ENCODE results near the gene SAT1.
"Not testable (repeated sequence)": the region's sequence is repeated elsewhere in the genome, so short reads cannot be mapped to it uniquely, and the experiment has no call there.

SAT1 gene

GRCh38 chrX:23759821-23760220 is 23.2 kb upstream of the SAT1 start:
- TF ChIP-seq, protein P1, sequence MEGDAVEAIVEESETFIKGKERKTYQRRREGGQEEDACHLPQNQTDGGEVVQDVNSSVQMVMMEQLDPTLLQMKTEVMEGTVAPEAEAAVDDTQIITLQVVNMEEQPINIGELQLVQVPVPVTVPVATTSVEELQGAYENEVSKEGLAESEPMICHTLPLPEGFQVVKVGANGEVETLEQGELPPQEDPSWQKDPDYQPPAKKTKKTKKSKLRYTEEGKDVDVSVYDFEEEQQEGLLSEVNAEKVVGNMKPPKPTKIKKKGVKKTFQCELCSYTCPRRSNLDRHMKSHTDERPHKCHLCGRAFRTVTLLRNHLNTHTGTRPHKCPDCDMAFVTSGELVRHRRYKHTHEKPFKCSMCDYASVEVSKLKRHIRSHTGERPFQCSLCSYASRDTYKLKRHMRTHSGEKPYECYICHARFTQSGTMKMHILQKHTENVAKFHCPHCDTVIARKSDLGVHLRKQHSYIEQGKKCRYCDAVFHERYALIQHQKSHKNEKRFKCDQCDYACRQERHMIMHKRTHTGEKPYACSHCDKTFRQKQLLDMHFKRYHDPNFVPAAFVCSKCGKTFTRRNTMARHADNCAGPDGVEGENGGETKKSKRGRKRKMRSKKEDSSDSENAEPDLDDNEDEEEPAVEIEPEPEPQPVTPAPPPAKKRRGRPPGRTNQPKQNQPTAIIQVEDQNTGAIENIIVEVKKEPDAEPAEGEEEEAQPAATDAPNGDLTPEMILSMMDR (IDR thresholded peaks at IDR 0.05; ENCODE audit: borderline replicate concordance, control extremely low read depth, extremely low read depth, insufficient read depth, missing control alignments), result no peak
- in situ Hi-C loops (cut with MboI; ENCODE audit: low sequenced_read_pairs, unreplicated experiment), result no loop called here
- no peak for DNase-seq (ENCODE audit: low spot score)

DNA sequence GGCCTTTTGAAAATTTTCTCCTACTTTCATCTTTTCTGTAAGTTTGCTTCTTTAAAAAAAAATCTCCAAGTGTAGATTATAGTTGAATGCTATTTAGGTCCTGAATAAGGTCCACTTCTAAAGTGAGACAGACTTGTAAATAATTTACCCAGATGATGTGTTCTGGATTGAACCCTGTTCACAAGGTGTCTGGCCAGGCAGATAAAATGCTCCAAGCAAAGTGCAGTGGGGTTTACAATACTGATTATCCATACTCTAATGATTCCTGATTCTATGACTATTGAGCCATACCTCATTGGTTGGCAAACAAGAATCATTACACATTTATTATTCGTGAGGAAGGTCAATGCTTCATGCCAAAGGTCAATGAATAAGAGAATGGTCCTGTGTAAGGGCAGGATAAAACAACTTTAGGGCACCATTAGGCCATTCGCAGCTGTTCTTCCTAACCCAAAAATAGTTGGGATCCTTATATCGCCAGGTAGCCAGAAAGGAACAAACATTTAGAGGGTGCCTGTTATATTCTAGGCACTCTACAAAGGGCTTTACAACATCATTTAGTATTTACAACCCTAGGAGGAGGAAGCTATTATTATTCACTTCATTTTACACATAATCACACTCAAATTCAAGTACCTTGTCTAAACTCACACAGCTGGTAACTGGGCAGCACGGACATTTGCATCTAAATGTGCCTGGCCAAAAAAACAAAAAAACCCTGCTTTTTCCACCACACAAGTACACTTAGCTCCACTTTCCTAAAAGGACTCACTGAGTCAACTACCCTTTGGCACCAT is 18.6 kb upstream of the SAT1 start:
- no peak for DNase-seq (ENCODE audit: low spot score)
- in situ Hi-C loops (cut with MboI; ENCODE audit: low sequenced_read_pairs, unreplicated experiment), result no loop called here
- TF ChIP-seq, protein P1 (IDR thresholded peaks at IDR 0.05; ENCODE audit: borderline replicate concordance, control extremely low read depth, extremely low read depth, insufficient read depth, missing control alignments), result no peak

GRCh38 chrX:23765449-23765848 is 17.5 kb upstream of the SAT1 start:
- in situ Hi-C loops (cut with MboI; ENCODE audit: low sequenced_read_pairs, unreplicated experiment), result no loop called here
- TF ChIP-seq, protein P1 (IDR thresholded peaks at IDR 0.05; ENCODE audit: borderline replicate concordance, control extremely low read depth, extremely low read depth, insufficient read depth, missing control alignments), result no peak
- no peak for DNase-seq (ENCODE audit: low spot score)

DNA sequence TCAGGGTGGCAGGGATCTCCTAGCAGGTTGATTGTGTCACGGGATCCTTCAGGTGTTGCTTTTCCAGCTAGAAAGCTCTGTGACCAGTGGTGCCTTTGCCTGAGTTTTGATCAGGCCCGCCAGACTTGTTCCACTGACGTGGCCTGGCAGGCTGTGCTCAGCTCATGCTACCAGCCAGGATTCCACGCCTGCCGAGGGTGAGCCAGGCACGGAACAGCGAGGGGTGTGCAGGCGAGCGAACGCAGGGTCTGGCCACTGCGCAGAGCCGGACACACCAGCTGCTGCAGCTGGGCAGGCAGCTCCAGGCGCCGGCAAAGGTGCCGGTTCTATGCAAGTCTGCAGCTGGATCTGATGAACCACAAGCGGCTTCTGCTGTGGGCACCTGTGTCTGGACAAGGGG is 17.1 kb upstream of the SAT1 start:
- TF ChIP-seq, protein P1 (IDR thresholded peaks at IDR 0.05; ENCODE audit: borderline replicate concordance, control extremely low read depth, extremely low read depth, insufficient read depth, missing control alignments), result no peak
- no peak for DNase-seq (ENCODE audit: low spot score)
- in situ Hi-C loops (cut with MboI; ENCODE audit: low sequenced_read_pairs, unreplicated experiment), result no loop called here

- no peak for DNase-seq (ENCODE audit: low spot score)
- in situ Hi-C loops (cut with MboI; ENCODE audit: low sequenced_read_pairs, unreplicated experiment), result no loop called here
- TF ChIP-seq, protein P1 (IDR thresholded peaks at IDR 0.05; ENCODE audit: borderline replicate concordance, control extremely low read depth, extremely low read depth, insufficient read depth, missing control alignments), result no peak
Measured at GRCh38 chrX:23766650-23767551, 16.1 kb upstream of the SAT1 start.

DNA sequence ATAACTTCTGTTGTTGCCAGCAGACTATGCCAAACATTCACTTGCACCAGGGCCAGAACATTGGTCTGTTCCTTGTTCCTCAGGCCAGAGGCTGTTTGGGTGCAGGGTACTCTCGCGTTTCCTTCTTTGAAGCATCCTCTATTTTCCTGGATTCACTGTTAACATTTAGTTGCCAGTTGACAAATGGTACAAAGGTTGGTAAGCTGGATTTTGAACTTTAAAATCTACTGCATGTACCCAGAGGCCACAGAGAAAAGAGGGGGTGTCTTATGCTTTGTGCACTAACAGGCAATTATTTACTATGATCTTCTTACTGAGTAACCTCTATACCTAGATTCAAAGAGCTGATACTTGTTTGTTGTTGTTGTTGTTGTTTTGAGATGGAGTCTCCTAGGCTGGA is 12.8 kb upstream of the SAT1 start:
- TF ChIP-seq, protein P1 (IDR thresholded peaks at IDR 0.05; ENCODE audit: borderline replicate concordance, control extremely low read depth, extremely low read depth, insufficient read depth, missing control alignments), result no peak
- DNase-seq (ENCODE audit: low spot score), result no peak
- in situ Hi-C loops (cut with MboI; ENCODE audit: low sequenced_read_pairs, unreplicated experiment), result loop anchor here (10.0 kb wide), 1 partner anchor 135 kb away; the partner anchor contains the start of genes APOO and CXorf58

- in situ Hi-C loops (cut with MboI; ENCODE audit: low sequenced_read_pairs, unreplicated experiment), result loop anchor here (10.0 kb wide), 1 partner anchor 134 kb away; the partner anchor contains the start of genes APOO and CXorf58
- DNase-seq (ENCODE audit: low spot score), result not testable (repeated sequence)
Measured at GRCh38 chrX:23771086-23771485, 11.9 kb upstream of the SAT1 start.
